ENCODE data around the gene HAX1.
"Not testable (repeated sequence)": the region's sequence is repeated elsewhere in the genome, so short reads cannot be mapped to it uniquely, and the experiment has no call there.

HAX1 gene

GRCh38 chr1:154272217-154272998 lies at the start of gene HAX1:
TSS of gene HAX1 (plus strand) at chr1:154272629. CDS start at chr1:154272724, 95 bp downstream.
- DNase-seq (ENCODE audit: low read depth in 1 of 2, low spot score in 1 of 2): peak; percentile 93 to 95

DNA sequence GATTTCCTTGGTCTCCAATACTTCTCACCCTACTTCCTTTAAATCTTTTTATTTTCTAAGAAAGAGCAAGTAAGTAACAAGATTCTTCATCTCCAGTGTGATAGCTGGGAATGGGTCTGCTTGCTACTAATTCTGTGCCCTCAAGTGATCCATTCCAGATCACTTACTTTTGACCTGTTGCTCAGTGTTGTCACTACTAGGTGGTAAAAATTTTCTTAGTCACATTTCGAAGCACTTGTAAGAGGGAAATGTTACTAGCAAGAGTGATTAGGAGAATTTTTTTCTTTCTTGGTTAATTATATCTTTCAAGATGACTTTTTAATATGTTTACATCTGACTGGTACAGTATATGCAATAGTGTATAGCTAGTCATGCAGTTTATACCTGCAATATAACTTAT lies 49.5 kb upstream of the HAX1 start:
- DNase-seq (ENCODE audit: low read depth in 1 of 2, low spot score in 1 of 2): no peak

- DNase-seq (ENCODE audit: low read depth in 1 of 2, low spot score in 1 of 2): no peak
These were observed 48.8 kb upstream of the HAX1 start for GRCh38 chr1:154223621-154224020.

- DNase-seq (ENCODE audit: low read depth in 1 of 2, low spot score in 1 of 2): no peak
These were observed 47.1 kb upstream of the HAX1 start for GRCh38 chr1:154225370-154225769.

DNA sequence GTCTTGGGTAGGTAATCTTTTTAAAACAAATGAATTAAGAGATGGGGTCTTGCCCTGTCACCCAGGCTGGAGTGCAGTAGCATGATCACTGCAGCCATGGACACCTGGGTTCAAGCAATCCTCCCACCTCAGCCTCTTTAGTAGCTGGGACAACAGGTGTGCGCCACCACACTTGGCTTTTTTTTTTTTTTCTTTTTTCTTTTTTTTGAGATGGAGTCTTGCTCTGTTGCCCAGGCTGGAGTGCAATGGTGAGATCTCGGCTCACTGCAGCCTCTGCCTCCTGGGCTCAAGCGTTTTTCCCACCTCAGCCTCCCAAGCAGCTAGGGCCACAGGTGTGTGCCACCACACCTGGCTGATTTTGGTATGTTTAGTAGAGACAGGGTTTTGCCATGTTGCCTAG lies 41.3 kb upstream of the HAX1 start:
- DNase-seq (ENCODE audit: low read depth in 1 of 2, low spot score in 1 of 2): not testable (repeated sequence)

DNA sequence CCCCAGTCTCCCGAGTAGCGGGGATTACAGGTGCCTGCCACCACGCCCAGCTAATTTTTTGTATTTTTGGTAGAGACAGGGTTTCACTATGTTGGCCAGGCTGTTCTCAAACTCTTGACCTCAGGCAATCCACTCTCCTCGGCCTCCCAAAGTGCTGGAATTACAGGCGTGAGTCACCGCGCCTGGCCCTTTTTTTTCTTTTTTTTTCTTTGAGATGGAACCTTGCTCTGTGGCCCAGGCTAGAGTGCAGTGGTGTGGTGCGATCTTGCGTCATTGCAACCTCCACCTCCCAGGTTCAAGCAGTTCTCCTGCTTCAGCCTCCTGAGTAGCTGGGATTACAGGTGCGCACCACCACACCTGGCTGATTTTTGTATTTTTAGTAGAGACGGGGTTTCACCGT lies 39.3 kb upstream of the HAX1 start:
- DNase-seq (ENCODE audit: low read depth in 1 of 2, low spot score in 1 of 2): not testable (repeated sequence)

- DNase-seq (ENCODE audit: low read depth in 1 of 2, low spot score in 1 of 2): no peak
These were observed 35.6 kb upstream of the HAX1 start for GRCh38 chr1:154236855-154237254.

- DNase-seq (ENCODE audit: low read depth in 1 of 2, low spot score in 1 of 2): no peak
These were observed 35.0 kb upstream of the HAX1 start for GRCh38 chr1:154237435-154237834.

DNA sequence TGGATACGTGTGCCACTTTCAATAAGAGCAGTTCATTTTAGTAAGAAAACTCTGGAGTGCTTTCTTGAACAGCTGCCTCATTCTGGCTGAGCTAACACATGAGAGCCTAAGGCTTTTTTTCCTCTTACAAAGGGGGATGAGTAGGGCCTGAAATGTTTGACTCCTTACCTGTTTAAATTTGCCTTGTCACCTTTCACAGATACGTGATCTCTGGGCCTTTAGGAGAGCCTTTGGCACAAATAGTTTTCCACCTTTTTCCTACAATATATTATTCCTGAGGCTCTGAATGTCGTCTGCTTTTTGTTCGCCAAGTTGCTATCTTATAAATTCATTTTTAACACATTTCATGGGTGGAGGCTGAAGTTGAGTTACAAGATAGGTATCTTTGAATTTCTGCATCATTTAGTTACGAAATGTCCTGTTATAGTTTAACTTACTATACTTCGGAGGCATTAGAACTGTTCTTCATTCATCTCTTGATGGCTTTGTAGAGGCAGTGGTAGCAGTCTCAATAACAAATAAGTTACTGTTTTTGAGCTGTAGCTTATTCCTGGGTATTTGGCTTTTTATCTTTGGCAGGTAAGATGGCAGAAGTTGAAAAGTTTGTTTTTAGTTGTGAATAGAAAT lies 34.4 kb upstream of the HAX1 start:
- no peak for DNase-seq (ENCODE audit: low read depth in 1 of 2, low spot score in 1 of 2)

- no peak for DNase-seq (ENCODE audit: low read depth in 1 of 2, low spot score in 1 of 2)
These were observed 32.9 kb upstream of the HAX1 start for GRCh38 chr1:154239491-154239890.

GRCh38 chr1:154240294-154240833 lies 32.1 kb upstream of the HAX1 start:
- no peak for DNase-seq (ENCODE audit: low read depth in 1 of 2, low spot score in 1 of 2)

GRCh38 chr1:154241703-154242351 lies 30.6 kb upstream of the HAX1 start:
- DNase-seq (ENCODE audit: low read depth in 1 of 2, low spot score in 1 of 2): no peak

DNA sequence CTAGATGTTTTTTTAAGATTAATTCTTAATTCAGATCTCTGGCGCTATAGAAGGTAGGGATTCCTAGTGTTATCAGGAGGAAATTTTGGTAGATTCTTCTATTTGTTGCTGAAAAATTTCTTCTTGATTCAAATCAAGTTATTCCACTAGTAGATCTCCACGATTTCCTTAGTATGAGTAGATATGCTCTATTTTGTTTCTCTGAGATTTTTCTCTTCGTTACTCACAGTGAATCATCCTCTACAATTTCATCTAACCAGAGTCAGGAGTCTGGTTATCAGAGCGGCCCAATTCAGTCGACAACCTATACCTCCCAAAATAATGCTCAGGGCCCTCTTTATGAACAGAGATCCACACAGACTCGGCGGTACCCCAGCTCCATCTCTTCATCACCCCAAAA lies 18.8 kb upstream of the HAX1 start:
- DNase-seq (ENCODE audit: low read depth in 1 of 2, low spot score in 1 of 2): no peak

- no peak for DNase-seq (ENCODE audit: low read depth in 1 of 2, low spot score in 1 of 2)
These were observed 15.7 kb upstream of the HAX1 start for GRCh38 chr1:154256686-154257085.

DNA sequence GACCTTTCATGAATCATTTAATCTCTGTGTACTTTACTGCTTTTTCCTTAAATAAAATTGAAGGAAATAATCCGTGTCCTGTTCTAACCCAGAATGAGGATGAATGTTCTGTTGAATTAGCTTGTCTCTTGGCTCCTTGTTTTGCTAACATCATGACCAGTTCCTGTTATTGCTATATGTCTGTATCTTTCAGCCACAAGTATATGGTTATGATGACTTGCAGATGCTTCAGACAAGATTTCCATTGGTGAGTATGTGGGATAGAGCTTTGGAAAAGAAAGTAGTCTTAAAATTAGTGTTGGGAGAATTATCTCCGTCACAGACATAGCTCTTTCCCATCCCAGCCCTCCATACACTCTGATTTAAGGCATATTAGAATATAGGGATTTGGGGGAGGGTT lies 13.6 kb upstream of the HAX1 start:
- no peak for DNase-seq (ENCODE audit: low read depth in 1 of 2, low spot score in 1 of 2)

DNA sequence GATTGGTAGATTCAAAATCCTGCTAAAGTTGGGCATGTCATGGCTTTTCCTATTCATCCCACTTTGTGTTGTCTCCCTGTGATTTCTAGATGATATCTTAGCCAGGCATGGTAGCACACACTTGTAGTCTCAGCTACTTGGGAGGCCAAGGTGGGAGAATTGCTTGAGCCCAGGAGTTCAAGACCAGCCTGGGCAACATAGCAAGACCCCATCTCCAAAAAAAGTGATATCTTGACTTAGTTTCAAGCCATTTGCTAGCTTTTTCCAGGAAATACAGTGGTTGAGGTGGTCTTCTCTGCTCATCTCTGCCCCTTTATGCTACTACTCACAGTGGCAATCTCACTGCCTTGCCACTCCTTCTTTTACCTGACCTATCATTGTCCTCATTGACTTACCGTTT lies 12.3 kb upstream of the HAX1 start:
- DNase-seq (ENCODE audit: low read depth in 1 of 2, low spot score in 1 of 2): no peak

DNA sequence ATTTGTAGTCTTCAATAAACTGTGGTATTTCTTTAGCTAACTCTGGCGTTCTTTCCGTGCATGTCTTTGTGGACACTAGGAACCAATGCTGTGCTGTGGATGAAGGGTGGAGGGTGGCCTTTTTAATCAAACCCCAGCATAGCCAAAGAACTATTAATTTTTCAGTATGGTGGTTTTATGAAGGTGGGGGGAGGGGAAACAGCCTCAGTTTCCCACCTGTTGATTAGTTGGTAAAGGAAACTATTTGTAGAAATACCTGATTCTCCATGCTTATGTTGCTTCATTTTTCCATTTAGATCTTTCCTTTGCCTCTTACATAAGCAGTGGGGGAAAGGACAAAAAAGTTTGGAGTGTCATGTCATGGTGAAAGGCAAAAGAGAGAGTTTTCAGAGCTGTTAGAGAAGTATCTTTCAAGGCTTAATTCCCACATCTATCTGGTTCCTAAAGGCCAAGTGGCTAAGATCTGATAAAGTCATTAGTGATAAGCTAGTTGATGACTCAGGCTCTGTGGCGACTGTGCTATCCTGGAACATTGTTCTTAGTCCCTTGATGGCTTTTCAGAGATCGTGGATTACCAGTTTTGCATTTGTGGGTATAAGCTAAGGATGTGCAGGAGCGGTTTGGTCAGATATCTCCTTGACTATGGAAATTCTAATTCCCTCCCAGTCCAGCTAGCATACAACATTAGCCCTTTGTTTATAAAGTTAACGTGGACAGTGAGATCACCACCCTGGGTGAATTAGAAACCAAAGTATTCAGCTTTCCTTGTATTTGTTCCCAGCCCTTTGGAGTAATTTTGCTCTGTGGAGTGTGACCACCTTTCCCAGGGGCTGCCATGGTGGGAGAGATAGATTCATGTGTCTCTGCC lies 8.7 kb upstream of the HAX1 start:
- DNase-seq (ENCODE audit: low read depth in 1 of 2, low spot score in 1 of 2): no peak

DNA sequence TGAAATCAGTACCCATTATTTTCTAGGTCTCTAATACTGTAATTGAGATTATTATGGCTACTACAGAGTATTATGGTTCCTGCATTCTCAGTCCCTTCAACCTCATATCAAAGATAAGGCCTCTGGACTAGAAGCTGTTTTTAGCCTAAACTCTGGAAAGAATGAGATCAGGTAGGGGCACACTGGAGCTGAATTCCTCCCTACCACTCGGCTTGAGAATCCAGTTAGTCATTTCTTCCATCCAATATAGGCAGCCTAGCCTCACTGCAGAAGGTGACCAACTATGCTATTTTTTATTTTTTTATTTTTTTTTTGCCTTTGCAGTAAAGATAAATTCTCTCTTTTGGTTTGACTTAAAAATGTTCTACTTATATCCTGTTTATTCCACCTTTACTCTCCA lies 8.0 kb upstream of the HAX1 start:
- DNase-seq (ENCODE audit: low read depth in 1 of 2, low spot score in 1 of 2): no peak

DNA sequence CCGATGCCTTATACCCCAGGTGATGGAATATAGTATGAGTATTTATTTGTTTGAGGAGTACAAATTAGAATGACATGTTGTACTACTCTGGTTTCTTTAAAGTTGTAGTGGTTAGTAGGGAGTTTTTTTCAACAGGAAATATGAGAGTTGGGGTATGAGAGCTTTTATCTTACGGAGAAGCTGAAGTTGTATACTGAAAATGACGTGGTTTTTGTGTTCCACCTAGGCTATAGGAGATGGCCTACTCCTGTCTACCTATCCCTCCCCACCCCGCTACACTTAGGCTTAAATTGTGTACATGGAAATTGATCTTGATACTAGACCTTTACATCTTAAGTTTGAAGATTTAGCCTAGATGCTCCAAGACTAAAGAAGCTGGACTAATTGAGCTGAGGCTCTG lies 6.8 kb upstream of the HAX1 start:
- DNase-seq (ENCODE audit: low read depth in 1 of 2, low spot score in 1 of 2): no peak

GRCh38 chr1:154270833-154271232 lies 1.6 kb upstream of the HAX1 start:
- DNase-seq (ENCODE audit: low read depth in 1 of 2, low spot score in 1 of 2): no peak

GRCh38 chr1:154272999-154273563 lies 652 bp downstream of the HAX1 start:
- DNase-seq (ENCODE audit: low read depth in 1 of 2, low spot score in 1 of 2): no peak

All from stimulated activated CD4-positive, alpha-beta T cell treated with anti-CD3 and anti-CD28 coated beads, Interleukin-15, amount 100 ng/mL, for 1 hour (primary cell).